Astrocyte of the spinal cord (primary cell): ENCODE results near the gene ADAM12.

ENCODE experiments used
- DNase-seq: peaks from one replicate; pipeline ENCODE4 v3.0.0; 2011; ENCODE audit warnings: low read depth, low spot score
- H3K4me3 ChIP-seq: 2 replicates; pipeline ENCODE4 v1.5.1; 2011; ENCODE audit warnings: low read depth, mild to moderate bottlenecking, low read length, moderate library complexity
- in situ Hi-C: cut with HindIII; loops from 2 replicates; pipeline ENCODE4 v1.10.0; 2017; ENCODE audit warnings: low sequenced_read_pairs
- TF ChIP-seq, protein P1 (sequence below): IDR thresholded peaks from 2 replicates; pipeline ENCODE4 v1.5.1; 2012; ENCODE audit warnings: low read depth, mild to moderate bottlenecking, low read length, inconsistent platforms

The ADAM12 gene

DNA sequence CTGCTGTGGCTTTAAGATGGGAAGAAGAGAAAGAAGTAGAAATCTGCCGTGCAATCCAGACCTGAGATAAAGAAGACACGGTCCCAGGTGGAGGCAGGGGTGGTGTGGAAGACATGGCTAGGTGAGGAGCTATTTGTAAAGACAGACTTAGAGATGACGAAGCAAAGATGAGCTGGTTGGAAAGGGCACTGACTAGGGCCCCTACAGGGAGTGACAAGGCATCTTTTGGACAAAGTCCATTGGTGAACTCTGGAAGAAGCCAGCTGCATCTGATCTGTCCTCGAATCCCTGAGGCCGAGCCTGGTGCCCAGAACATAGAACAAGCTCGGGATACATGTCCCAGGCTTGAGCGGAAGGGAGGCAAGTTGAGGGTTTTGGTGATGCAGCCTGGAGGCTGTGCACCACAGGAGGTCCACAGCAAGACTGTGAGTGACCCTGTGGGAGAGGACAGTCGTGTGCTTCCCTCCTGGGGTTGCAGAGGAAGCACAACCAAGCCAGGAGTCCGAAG is 191.2 kb downstream of the ADAM12 start:
- TF ChIP-seq, protein P1, sequence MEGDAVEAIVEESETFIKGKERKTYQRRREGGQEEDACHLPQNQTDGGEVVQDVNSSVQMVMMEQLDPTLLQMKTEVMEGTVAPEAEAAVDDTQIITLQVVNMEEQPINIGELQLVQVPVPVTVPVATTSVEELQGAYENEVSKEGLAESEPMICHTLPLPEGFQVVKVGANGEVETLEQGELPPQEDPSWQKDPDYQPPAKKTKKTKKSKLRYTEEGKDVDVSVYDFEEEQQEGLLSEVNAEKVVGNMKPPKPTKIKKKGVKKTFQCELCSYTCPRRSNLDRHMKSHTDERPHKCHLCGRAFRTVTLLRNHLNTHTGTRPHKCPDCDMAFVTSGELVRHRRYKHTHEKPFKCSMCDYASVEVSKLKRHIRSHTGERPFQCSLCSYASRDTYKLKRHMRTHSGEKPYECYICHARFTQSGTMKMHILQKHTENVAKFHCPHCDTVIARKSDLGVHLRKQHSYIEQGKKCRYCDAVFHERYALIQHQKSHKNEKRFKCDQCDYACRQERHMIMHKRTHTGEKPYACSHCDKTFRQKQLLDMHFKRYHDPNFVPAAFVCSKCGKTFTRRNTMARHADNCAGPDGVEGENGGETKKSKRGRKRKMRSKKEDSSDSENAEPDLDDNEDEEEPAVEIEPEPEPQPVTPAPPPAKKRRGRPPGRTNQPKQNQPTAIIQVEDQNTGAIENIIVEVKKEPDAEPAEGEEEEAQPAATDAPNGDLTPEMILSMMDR = no peak
- no peak for DNase-seq
- in situ Hi-C loops = no loop called here
- no peak overlapping the region for H3K4me3 ChIP-seq

DNA sequence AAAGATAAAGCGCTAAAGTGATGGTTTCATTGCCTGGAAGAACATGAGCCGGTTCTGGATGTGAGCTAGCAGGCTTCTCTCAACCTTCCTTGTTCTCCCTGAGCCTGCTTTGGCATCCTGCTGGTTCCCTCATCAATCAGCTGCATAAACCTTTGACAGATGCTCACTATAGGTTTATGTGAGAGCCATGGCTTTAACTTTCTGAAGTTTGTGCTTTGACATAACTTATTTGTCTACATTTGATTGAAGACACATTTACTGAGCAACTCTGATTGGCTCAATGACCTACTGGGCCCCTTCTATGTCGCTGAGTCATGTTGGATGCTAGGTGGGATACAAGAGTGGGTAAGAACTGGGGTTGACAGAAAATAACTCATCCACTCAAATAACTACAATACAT is 192.0 kb downstream of the ADAM12 start:
- DNase-seq = no peak
- in situ Hi-C loops = no loop called here
- TF ChIP-seq, protein P1 = no peak

DNA sequence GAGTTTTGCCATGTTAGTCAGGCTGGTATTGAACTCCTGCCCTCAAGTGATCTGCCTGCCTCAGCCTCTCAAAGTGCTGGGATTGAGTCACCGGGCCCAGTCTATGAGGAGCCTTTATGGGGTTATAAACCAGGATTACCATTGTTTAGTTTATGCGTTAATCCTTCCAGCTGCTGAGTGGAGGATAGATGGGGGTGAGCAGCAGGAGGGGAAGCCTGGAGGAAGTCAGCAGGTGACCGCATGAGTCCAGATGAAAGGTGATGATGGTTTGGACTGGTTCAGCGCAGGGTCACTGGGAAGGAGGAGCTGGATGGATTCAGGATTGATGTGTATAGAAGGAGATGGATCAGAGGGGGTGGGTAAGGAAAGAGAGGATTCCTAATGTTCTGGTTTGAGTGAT is 197.1 kb downstream of the ADAM12 start:
- DNase-seq = peak; percentile 49
- no peak overlapping the region for H3K4me3 ChIP-seq
- TF ChIP-seq, protein P1 = no peak
- in situ Hi-C loops = no loop called here

More for the DNA sequence above, 192.0 kb downstream of the ADAM12 start:
- H3K4me3 ChIP-seq = no peak overlapping the region

DNA sequence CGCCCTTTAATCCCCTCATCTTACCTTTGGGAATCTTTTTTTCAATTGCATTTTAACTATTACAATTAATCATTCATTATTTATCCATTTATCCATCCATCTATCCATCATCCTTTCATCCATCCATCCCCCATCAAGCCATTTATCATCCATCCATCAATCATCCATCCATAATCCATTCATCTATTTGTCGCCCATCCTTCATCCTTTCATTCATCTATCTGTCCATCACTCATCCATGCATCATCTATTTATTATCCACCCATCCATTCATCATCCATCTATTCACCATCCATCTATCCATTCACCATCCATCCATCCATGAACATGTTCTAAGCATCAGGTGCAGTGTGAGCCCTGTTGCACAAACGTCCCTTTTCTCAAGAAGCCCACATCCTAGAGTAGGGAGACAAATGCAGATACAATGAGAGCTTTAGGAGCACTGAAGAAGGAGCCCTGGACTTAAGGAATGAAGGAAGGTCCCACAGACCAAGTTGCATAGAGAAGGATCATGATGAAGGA is 199.5 kb downstream of the ADAM12 start:
- no peak for DNase-seq
- in situ Hi-C loops = no loop called here
- TF ChIP-seq, protein P1 = no peak
- H3K4me3 ChIP-seq = no peak overlapping the region

DNA sequence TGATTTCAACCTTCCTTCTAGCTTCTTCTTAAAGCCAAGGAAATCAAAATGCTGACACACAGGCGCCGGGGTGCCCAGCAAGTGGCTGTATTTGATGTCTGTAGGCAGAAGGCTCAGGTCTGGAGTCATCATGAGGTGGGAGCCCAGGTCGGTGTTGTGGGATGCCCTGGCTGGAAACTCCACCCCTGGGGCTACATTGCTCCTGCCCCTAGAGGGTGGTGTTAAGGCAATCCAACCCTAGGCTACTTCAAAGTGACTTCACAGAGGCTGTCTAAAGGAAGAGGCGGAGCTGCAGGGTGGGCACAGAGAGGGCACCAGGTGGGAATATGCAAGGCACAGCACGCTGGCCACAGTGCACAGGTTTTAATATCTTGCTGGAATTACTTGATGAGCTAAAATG is 200.9 kb downstream of the ADAM12 start:
- in situ Hi-C loops = no loop called here
- H3K4me3 ChIP-seq = no peak overlapping the region
- TF ChIP-seq, protein P1 = no peak
- no peak for DNase-seq

DNA sequence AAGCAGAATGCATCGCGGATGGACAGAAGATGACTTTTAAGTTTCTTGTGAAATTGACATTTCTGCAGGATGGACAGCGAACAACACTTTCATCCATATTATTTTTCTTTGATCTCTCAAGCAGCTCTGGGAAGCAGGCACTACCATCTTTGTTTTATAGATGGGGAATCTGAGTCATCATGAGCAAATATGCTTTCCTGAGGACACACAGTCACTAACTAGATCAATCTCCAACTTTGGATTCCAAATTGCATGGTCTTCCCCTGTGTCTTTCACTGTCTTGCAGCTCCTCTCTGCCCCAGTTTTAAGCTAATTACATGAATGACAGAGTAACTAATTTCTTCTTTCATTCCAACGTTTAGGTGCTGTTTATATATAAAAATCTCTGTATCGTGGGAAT is 201.5 kb downstream of the ADAM12 start:
- DNase-seq = no peak
- in situ Hi-C loops = no loop called here
- TF ChIP-seq, protein P1 = no peak
- H3K4me3 ChIP-seq = no peak overlapping the region
